ENCODE measurements around the gene TOP2B. TPM values are rescaled to one million over a fixed set of nuclear protein-coding genes. Genes with fewer than 3 reads are reported as not detected.

Gene TOP2B
- total RNA-seq, 1 experiment from 2014 or later: 77.0 TPM

- Histone ChIP-seq H3K27ac (peak overlapping the region; percentile 89), H3K27me3 (replicated peaks) (no peaks in the 10 kb centered on the region), H3K36me3 (peaks cover 3% of the 10 kb centered on the region), H3K9me3 (replicated peaks) (no peaks in the 10 kb centered on the region), H3K4me1 (replicated peaks) (peaks cover 37% of the 10 kb centered on the region), H3K4me3 (no peak overlapping the region)
- DNase-seq (ENCODE audit: low read depth in 1 of 2, low spot score in 2 of 2): no peak
These were observed 84.2 kb downstream of the TOP2B start for GRCh38 chr3:25580534-25580933.

GRCh38 chr3:25578059-25578458, 86.6 kb downstream of the TOP2B start:
- H3K27me3 ChIP-seq (replicated peaks): no peaks in the 10 kb centered on the region
- no peak overlapping the region for H3K4me3 ChIP-seq
- no peak for DNase-seq (ENCODE audit: low read depth in 1 of 2, low spot score in 2 of 2)
- no peak overlapping the region for H3K27ac ChIP-seq
- H3K36me3 ChIP-seq: peaks cover 2% of the 10 kb centered on the region; the same call in 1 of the 2 replicates
- peaks cover 56% of the 10 kb centered on the region for H3K4me1 ChIP-seq (replicated peaks)
- no peaks in the 10 kb centered on the region for H3K9me3 ChIP-seq (replicated peaks)

- H3K4me1 ChIP-seq (replicated peaks): peaks cover 57% of the 10 kb centered on the region
- no peak overlapping the region for H3K27ac ChIP-seq
- no peak overlapping the region for H3K4me3 ChIP-seq
- no peaks in the 10 kb centered on the region for H3K9me3 ChIP-seq (replicated peaks)
- peaks cover 2% of the 10 kb centered on the region; the same call in 1 of the 2 replicates for H3K36me3 ChIP-seq
- no peaks in the 10 kb centered on the region for H3K27me3 ChIP-seq (replicated peaks)
- DNase-seq (ENCODE audit: low read depth in 1 of 2, low spot score in 2 of 2): no peak
These were observed 87.8 kb downstream of the TOP2B start for GRCh38 chr3:25576831-25577454.

GRCh38 chr3:25576146-25576545, 88.6 kb downstream of the TOP2B start:
- Histone ChIP-seq H3K4me3 (no peak overlapping the region), H3K4me1 (replicated peaks) (peaks cover 52% of the 10 kb centered on the region), H3K36me3 (peaks cover 9% of the 10 kb centered on the region), H3K27ac (no peak overlapping the region), H3K9me3 (replicated peaks) (no peaks in the 10 kb centered on the region), H3K27me3 (replicated peaks) (no peaks in the 10 kb centered on the region)
- no peak for DNase-seq (ENCODE audit: low read depth in 1 of 2, low spot score in 2 of 2)

GRCh38 chr3:25575001-25575400, 89.7 kb downstream of the TOP2B start:
- Histone ChIP-seq H3K4me3 (no peak overlapping the region), H3K9me3 (replicated peaks) (no peaks in the 10 kb centered on the region), H3K4me1 (replicated peaks) (peaks cover 41% of the 10 kb centered on the region), H3K27me3 (replicated peaks) (no peaks in the 10 kb centered on the region), H3K36me3 (peaks cover 11% of the 10 kb centered on the region), H3K27ac (peak overlapping the region; percentile 86)
- no peak for DNase-seq (ENCODE audit: low read depth in 1 of 2, low spot score in 2 of 2)

- Histone ChIP-seq H3K27ac (peak overlapping the region; percentile 86), H3K36me3 (peaks cover 11% of the 10 kb centered on the region), H3K9me3 (replicated peaks) (no peaks in the 10 kb centered on the region), H3K4me1 (replicated peaks) (peaks cover 36% of the 10 kb centered on the region), H3K27me3 (replicated peaks) (no peaks in the 10 kb centered on the region), H3K4me3 (no peak overlapping the region)
- DNase-seq (ENCODE audit: low read depth in 1 of 2, low spot score in 2 of 2): no peak
These were observed 90.4 kb downstream of the TOP2B start for GRCh38 chr3:25574172-25574765.

- Histone ChIP-seq H3K9me3 (replicated peaks) (no peaks in the 10 kb centered on the region), H3K27ac (peak overlapping the region; percentile 86), H3K36me3 (peaks cover 11% of the 10 kb centered on the region), H3K27me3 (replicated peaks) (no peaks in the 10 kb centered on the region), H3K4me3 (peak overlapping the region; percentile 6; the same call in 1 of the 2 replicates), H3K4me1 (replicated peaks) (peaks cover 36% of the 10 kb centered on the region)
- DNase-seq (ENCODE audit: low read depth in 1 of 2, low spot score in 2 of 2): peak; percentile 90 to 93
These were observed 91.1 kb downstream of the TOP2B start for GRCh38 chr3:25573386-25574171.

- no peaks in the 10 kb centered on the region for H3K27me3 ChIP-seq (replicated peaks)
- H3K4me1 ChIP-seq (replicated peaks): peaks cover 36% of the 10 kb centered on the region
- H3K27ac ChIP-seq: peak overlapping the region; percentile 86
- peak overlapping the region; percentile 6; the same call in 1 of the 2 replicates for H3K4me3 ChIP-seq
- H3K36me3 ChIP-seq: peaks cover 11% of the 10 kb centered on the region
- DNase-seq (ENCODE audit: low read depth in 1 of 2, low spot score in 2 of 2): peak; percentile 77 to 89
- H3K9me3 ChIP-seq (replicated peaks): no peaks in the 10 kb centered on the region
These were observed 91.8 kb downstream of the TOP2B start for GRCh38 chr3:25572919-25573385.

GRCh38 chr3:25572336-25572735, 92.4 kb downstream of the TOP2B start:
- peak overlapping the region; percentile 6; the same call in 1 of the 2 replicates for H3K4me3 ChIP-seq
- H3K36me3 ChIP-seq: peaks cover 11% of the 10 kb centered on the region
- H3K27ac ChIP-seq: peak overlapping the region; percentile 86
- H3K9me3 ChIP-seq (replicated peaks): no peaks in the 10 kb centered on the region
- peaks cover 36% of the 10 kb centered on the region for H3K4me1 ChIP-seq (replicated peaks)
- no peaks in the 10 kb centered on the region for H3K27me3 ChIP-seq (replicated peaks)
- no peak for DNase-seq (ENCODE audit: low read depth in 1 of 2, low spot score in 2 of 2)

- Histone ChIP-seq H3K27ac (no peak overlapping the region), H3K9me3 (replicated peaks) (no peaks in the 10 kb centered on the region), H3K4me3 (no peak overlapping the region), H3K4me1 (replicated peaks) (peaks cover 36% of the 10 kb centered on the region), H3K27me3 (replicated peaks) (no peaks in the 10 kb centered on the region), H3K36me3 (peaks cover 11% of the 10 kb centered on the region)
- no peak for DNase-seq (ENCODE audit: low read depth in 1 of 2, low spot score in 2 of 2)
These were observed 93.4 kb downstream of the TOP2B start for GRCh38 chr3:25571285-25571684.

- Histone ChIP-seq H3K4me1 (replicated peaks) (peaks cover 18% of the 10 kb centered on the region), H3K36me3 (peaks cover 8% of the 10 kb centered on the region; the same call in 1 of the 2 replicates), H3K4me3 (no peak overlapping the region), H3K9me3 (replicated peaks) (no peaks in the 10 kb centered on the region), H3K27me3 (replicated peaks) (no peaks in the 10 kb centered on the region), H3K27ac (no peak overlapping the region)
- no peak for DNase-seq (ENCODE audit: low read depth in 1 of 2, low spot score in 2 of 2)
These were observed 96.1 kb downstream of the TOP2B start for GRCh38 chr3:25568525-25569078.

- no peak overlapping the region for H3K27ac ChIP-seq
- no peaks in the 10 kb centered on the region for H3K9me3 ChIP-seq (replicated peaks)
- no peak for DNase-seq (ENCODE audit: low read depth in 1 of 2, low spot score in 2 of 2)
- no peaks in the 10 kb centered on the region for H3K27me3 ChIP-seq (replicated peaks)
- H3K36me3 ChIP-seq: peaks cover 8% of the 10 kb centered on the region; the same call in 1 of the 2 replicates
- peaks cover 13% of the 10 kb centered on the region for H3K4me1 ChIP-seq (replicated peaks)
- no peak overlapping the region for H3K4me3 ChIP-seq
These were observed 96.7 kb downstream of the TOP2B start for GRCh38 chr3:25567806-25568524.

GRCh38 chr3:25567388-25567787, 97.3 kb downstream of the TOP2B start:
- H3K27me3 ChIP-seq (replicated peaks): no peaks in the 10 kb centered on the region
- no peaks in the 10 kb centered on the region for H3K9me3 ChIP-seq (replicated peaks)
- H3K36me3 ChIP-seq: peaks cover 8% of the 10 kb centered on the region; the same call in 1 of the 2 replicates
- H3K4me1 ChIP-seq (replicated peaks): peaks cover 7% of the 10 kb centered on the region
- no peak overlapping the region for H3K27ac ChIP-seq
- no peak overlapping the region for H3K4me3 ChIP-seq
- no peak for DNase-seq (ENCODE audit: low read depth in 1 of 2, low spot score in 2 of 2)
